Ascending aorta (tissue), 2 donors: ENCODE data around the gene SMO. TPM values are rescaled to one million over a fixed set of nuclear protein-coding genes. Genes with fewer than 3 reads are reported as not detected.

Experiments used
- DNase-seq, 2 donors: peaks; one replicate each; pipeline ENCODE4 v3.0.0-alpha.2; 2019; ENCODE audit warnings: low spot score in 2 of 2
- H3K27ac ChIP-seq, 2 donors: fragments of 200-600 bp; sonication (generic); one replicate each; pipeline ENCODE4 v1.5.1; 2016 to 2017; ENCODE audit warnings: mild to moderate bottlenecking in 1 of 2
- H3K27me3 ChIP-seq: fragments of 200-600 bp; sonication (generic); one replicate; pipeline ENCODE4 v1.5.1; 2017
- H3K36me3 ChIP-seq, 2 donors: fragments of 200-600 bp; sonication (generic); one replicate each; pipeline ENCODE4 v1.5.1; 2016
- H3K4me1 ChIP-seq, 2 donors: fragments of 200-600 bp; sonication (generic); one replicate each; pipeline ENCODE4 v1.5.1; 2016 to 2017; ENCODE audit warnings: mild to moderate bottlenecking in 1 of 2
- H3K4me3 ChIP-seq, 2 donors: fragments of 200-600 bp; sonication (generic); one replicate each; pipeline ENCODE4 v1.5.1; 2016 to 2017; ENCODE audit warnings: mild to moderate bottlenecking in 1 of 2
- H3K9me3 ChIP-seq, 2 donors: fragments of 200-600 bp; sonication (generic); one replicate each; pipeline ENCODE4 v1.5.1; 2016
- CTCF ChIP-seq, 3 experiments: fragments of 200-600 bp in 2 of 3; fragments of 450-650 bp in 1 of 3; sonication (generic) in 2 of 3; IDR thresholded peaks; one replicate each; pipeline ENCODE4 v1.5.1; 2016 to 2019; ENCODE audit warnings: antibody characterized with exemption in 3 of 3, mild to moderate bottlenecking in 1 of 3, moderate library complexity in 1 of 3
- intact Hi-C: fragments of 100-400 bp; cut with DNase I; formaldehyde crosslinking; loops from one replicate; pipeline ENCODE4 v1.15.1; 2023
- total RNA-seq: library from RNA; depleted of rRNA; stranded (reverse); fragments of >200 nt; gene quantifications from one replicate; pipeline ENCODE4 v1.1.0, GENCODE V29; 2016

SMO gene
- total RNA-seq, result 12.9 TPM

- no peak for TF ChIP-seq CTCF (IDR thresholded peaks at IDR 0.05)
- no peaks in the 10 kb centered on the region for H3K9me3 ChIP-seq
- DNase-seq, result peak in 1 of 2 donors; percentile 72
- H3K4me3 ChIP-seq, result peak within 1 kb of the TSS; percentile 86 to 93
- no peaks in the 10 kb centered on the region for H3K36me3 ChIP-seq
- peak within 1 kb of the TSS in 1 of 2 donors; percentile 38 for H3K27ac ChIP-seq
- H3K4me1 ChIP-seq, result peaks cover 0 to 7% of the 10 kb centered on the region in 2 donors
- H3K27me3 ChIP-seq, result no peaks in the 10 kb centered on the region
- intact Hi-C loops, result loop anchor here (1.0 kb wide), 1 partner anchor 18 kb away; no protein-coding TSS in a partner anchor
Observed at GRCh38 chr7:129188372-129188891, at the start of gene SMO. Gene SMO (plus strand): TSS chr7:129188633. CDS start chr7:129189152, 519 bp downstream.

GRCh38 chr7:129143724-129144094 is 44.7 kb upstream of the SMO start:
- no peak overlapping the region for H3K27ac ChIP-seq
- H3K4me1 ChIP-seq, result peaks cover 0 to 4% of the 10 kb centered on the region in 2 donors
- no peaks in the 10 kb centered on the region for H3K36me3 ChIP-seq
- no peak for DNase-seq
- peak overlapping the region in 1 of 2 donors; percentile 72 for H3K4me3 ChIP-seq
- intact Hi-C loops, result no loop called here
- H3K27me3 ChIP-seq, result no peaks in the 10 kb centered on the region
- no peaks in the 10 kb centered on the region for H3K9me3 ChIP-seq
- TF ChIP-seq CTCF (IDR thresholded peaks at IDR 0.05), result no peak

GRCh38 chr7:129144095-129144833 is 44.2 kb upstream of the SMO start, which contains the start of gene TSPAN33:
Gene TSPAN33 (plus strand): TSS chr7:129144707. CDS start chr7:129144981, 274 bp downstream.
- peak in 1 of 2 donors; percentile 85 for DNase-seq
- Histone ChIP-seq H3K4me3 (peak within 1 kb of the TSS; percentile 64 to 72), H3K36me3 (no peaks in the 10 kb centered on the region), H3K9me3 (no peaks in the 10 kb centered on the region), H3K27me3 (no peaks in the 10 kb centered on the region), H3K27ac (no peak within 1 kb of the TSS), H3K4me1 (peaks cover 0 to 4% of the 10 kb centered on the region in 2 donors)
- TF ChIP-seq CTCF (IDR thresholded peaks at IDR 0.05), result no peak
- intact Hi-C loops, result no loop called here

- Histone ChIP-seq H3K27me3 (no peaks in the 10 kb centered on the region), H3K36me3 (no peaks in the 10 kb centered on the region), H3K9me3 (no peaks in the 10 kb centered on the region), H3K4me3 (peak overlapping the region; percentile 64 to 72), H3K27ac (no peak overlapping the region), H3K4me1 (peaks cover 0 to 4% of the 10 kb centered on the region in 2 donors)
- no peak for DNase-seq
- peak in 1 of 3 experiments; percentile 22 for TF ChIP-seq CTCF (IDR thresholded peaks at IDR 0.05)
- intact Hi-C loops, result no loop called here
Observed at GRCh38 chr7:129144834-129145668, 43.4 kb upstream of the SMO start.

GRCh38 chr7:129146237-129146979 is 42.0 kb upstream of the SMO start:
- no peak overlapping the region for H3K27ac ChIP-seq

More at GRCh38 chr7:129146237-129146979, 42.0 kb upstream of the SMO start:
- H3K27me3 ChIP-seq, result no peaks in the 10 kb centered on the region
- no peaks in the 10 kb centered on the region for H3K9me3 ChIP-seq
- no peaks in the 10 kb centered on the region for H3K36me3 ChIP-seq
- no peak for TF ChIP-seq CTCF (IDR thresholded peaks at IDR 0.05)
- H3K4me1 ChIP-seq, result peaks cover 0 to 4% of the 10 kb centered on the region in 2 donors
- DNase-seq, result no peak
- H3K4me3 ChIP-seq, result no peak overlapping the region
- intact Hi-C loops, result no loop called here
